ENCODE results near the gene SORL1.
A peak's percentile ranks its signal among the peaks of the same experiment; 100 is the strongest.

SORL1 gene

GRCh38 chr11:121643479-121644186 is 191.5 kb downstream of the SORL1 start:
- no peak for DNase-seq

GRCh38 chr11:121644187-121644512 is 192.0 kb downstream of the SORL1 start:
- no peak for DNase-seq

- no peak for DNase-seq
Measured at GRCh38 chr11:121645001-121645400, 192.9 kb downstream of the SORL1 start.

GRCh38 chr11:121645596-121645995 is 193.5 kb downstream of the SORL1 start:
- DNase-seq, result no peak

GRCh38 chr11:121648306-121648705 is 196.2 kb downstream of the SORL1 start:
- DNase-seq, result no peak

- DNase-seq, result no peak
Measured at GRCh38 chr11:121649798-121650197, 197.7 kb downstream of the SORL1 start.

- DNase-seq, result no peak
Measured at GRCh38 chr11:121650351-121651256, 198.5 kb downstream of the SORL1 start.

- no peak for DNase-seq
Measured at GRCh38 chr11:121651257-121651605, 199.1 kb downstream of the SORL1 start.

GRCh38 chr11:121652971-121653370 is 200.9 kb downstream of the SORL1 start:
- DNase-seq, result no peak

- no peak for DNase-seq
Measured at GRCh38 chr11:121654259-121654842, 202.2 kb downstream of the SORL1 start.

GRCh38 chr11:121654843-121655536 is 202.9 kb downstream of the SORL1 start:
- no peak for DNase-seq

- DNase-seq, result peak; percentile 88
Measured at GRCh38 chr11:121655537-121656327, 203.6 kb downstream of the SORL1 start.

- no peak for DNase-seq
Measured at GRCh38 chr11:121656328-121657090, 204.4 kb downstream of the SORL1 start.

GRCh38 chr11:121657146-121657545 is 205.0 kb downstream of the SORL1 start:
- DNase-seq, result no peak

- DNase-seq, result no peak
Measured at GRCh38 chr11:121659811-121660210, 207.7 kb downstream of the SORL1 start.

- DNase-seq, result no peak
Measured at GRCh38 chr11:121661880-121662486, 209.9 kb downstream of the SORL1 start.

GRCh38 chr11:121664144-121664543 is 212.0 kb downstream of the SORL1 start:
- DNase-seq, result no peak

GRCh38 chr11:121665206-121665838 is 213.2 kb downstream of the SORL1 start:
- no peak for DNase-seq

- DNase-seq, result no peak
Measured at GRCh38 chr11:121667836-121668235, 215.7 kb downstream of the SORL1 start.

GRCh38 chr11:121669422-121669821 is 217.3 kb downstream of the SORL1 start:
- DNase-seq, result no peak

GRCh38 chr11:121670266-121670665 is 218.2 kb downstream of the SORL1 start:
- no peak for DNase-seq

Data from activated CD8-positive, alpha-beta memory T cell treated with anti-CD3 and anti-CD28 coated beads, Interleukin-2, amount 50 U/mL, for 48 hours (primary cell).